HG03095 (cell line): ENCODE data around the gene ZC3H4.
"Not testable (repeated sequence)": the region's sequence is repeated elsewhere in the genome, so short reads cannot be mapped to it uniquely, and the experiment has no call there.

ENCODE experiments used
- ATAC-seq: cut with Tn5 transposase; IDR thresholded peaks from one replicate; pipeline ENCODE4 v1.9.1; 2021; ENCODE audit warnings: moderate library complexity; ENCODE audit not compliant: unreplicated experiment

ZC3H4 gene

GRCh38 chr19:47112997-47113849, at the start of gene ZC3H4:
Gene ZC3H4, minus strand, starts transcription at chr19:47113776. Its CDS starts 1,192 bp downstream, at chr19:47112584.
- peak; percentile 75 for ATAC-seq

GRCh38 chr19:47161876-47162489, 48.4 kb upstream of the ZC3H4 start:
- no peak for ATAC-seq

- no peak for ATAC-seq
Observed at GRCh38 chr19:47158879-47159503, 45.4 kb upstream of the ZC3H4 start.

GRCh38 chr19:47158367-47158791, 44.8 kb upstream of the ZC3H4 start:
- no peak for ATAC-seq

GRCh38 chr19:47157431-47158321, 44.1 kb upstream of the ZC3H4 start:
- ATAC-seq, result no peak

- ATAC-seq, result no peak
Observed at GRCh38 chr19:47156861-47157430, 43.4 kb upstream of the ZC3H4 start.

GRCh38 chr19:47155148-47155547, 41.6 kb upstream of the ZC3H4 start:
- no peak for ATAC-seq

GRCh38 chr19:47153266-47153665, 39.7 kb upstream of the ZC3H4 start:
- no peak for ATAC-seq

GRCh38 chr19:47152632-47153031, 39.1 kb upstream of the ZC3H4 start:
- ATAC-seq, result no peak

- no peak for ATAC-seq
Observed at GRCh38 chr19:47152205-47152604, 38.6 kb upstream of the ZC3H4 start.

- no peak for ATAC-seq
Observed at GRCh38 chr19:47151627-47152026, 38.1 kb upstream of the ZC3H4 start.

GRCh38 chr19:47146920-47147319, 33.3 kb upstream of the ZC3H4 start:
- no peak for ATAC-seq

GRCh38 chr19:47145639-47146486, 32.3 kb upstream of the ZC3H4 start:
- no peak for ATAC-seq

- ATAC-seq, result no peak
Observed at GRCh38 chr19:47144630-47145029, 31.1 kb upstream of the ZC3H4 start.

- ATAC-seq, result no peak
Observed at GRCh38 chr19:47143322-47144073, 29.9 kb upstream of the ZC3H4 start.

GRCh38 chr19:47142779-47143178, 29.2 kb upstream of the ZC3H4 start:
- ATAC-seq, result no peak

- no peak for ATAC-seq
Observed at GRCh38 chr19:47141695-47142094, 28.1 kb upstream of the ZC3H4 start.

- ATAC-seq, result not testable (repeated sequence)
Observed at GRCh38 chr19:47141252-47141651, 27.7 kb upstream of the ZC3H4 start.

GRCh38 chr19:47135156-47135555, 21.6 kb upstream of the ZC3H4 start:
- ATAC-seq, result no peak
